Suppressor macrophage treated with lipopolysaccharide for 4 hours (primary cell): ENCODE data around the gene TTBK1.

Experiments used
- DNase-seq: peaks from one replicate; pipeline ENCODE4 v3.0.0-alpha.2; 2020

Gene TTBK1

DNA sequence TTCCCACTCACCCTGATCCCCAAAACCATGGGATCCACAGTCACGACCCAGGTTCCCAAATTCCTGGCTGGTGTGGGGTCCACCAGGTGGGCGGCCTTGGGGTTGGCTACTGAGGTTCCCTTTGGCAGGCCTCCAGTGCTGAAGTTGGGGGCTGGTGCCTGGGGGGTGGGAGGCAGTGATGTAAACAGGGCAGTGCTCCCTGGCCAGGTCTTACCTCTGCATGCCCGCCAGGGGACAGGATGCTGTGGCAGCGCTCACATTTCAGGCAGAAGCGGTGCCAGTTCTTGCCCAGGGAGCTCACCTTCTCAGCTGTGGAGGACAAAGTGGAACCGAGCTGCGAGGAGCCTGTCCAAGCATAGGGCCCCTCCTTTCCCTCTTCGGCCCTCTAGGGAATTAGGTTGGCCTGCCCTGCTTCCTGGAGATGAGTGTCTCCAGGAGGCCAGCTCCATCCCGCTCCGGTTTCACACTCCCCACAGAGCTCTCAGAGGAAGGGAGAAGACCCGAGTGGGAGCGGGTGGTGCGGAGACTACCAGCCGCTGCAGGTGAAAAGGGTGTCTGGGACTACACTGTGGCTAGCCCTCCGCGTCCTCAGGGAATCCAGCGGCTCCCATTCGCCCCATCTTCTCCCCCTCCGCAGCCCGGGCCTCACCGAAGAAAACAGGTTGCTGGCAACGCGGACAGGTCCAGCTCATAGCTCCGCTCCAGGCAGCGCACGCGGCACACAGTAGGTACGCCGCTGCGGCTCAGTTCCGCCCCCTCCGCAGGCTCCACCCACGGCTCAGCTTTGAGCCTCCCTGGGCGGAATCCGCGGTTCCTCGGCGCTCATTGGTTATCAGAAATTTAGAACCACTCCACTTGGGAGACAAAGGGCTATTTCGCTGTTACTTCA is 65.1 kb downstream of the TTBK1 start, which contains the start of gene CRIP3:
TSS of gene CRIP3 (minus strand) at position 726 of the 889 bp plus-strand sequence. CDS start at position 692, 34 bp downstream.
- no peak for DNase-seq

DNA sequence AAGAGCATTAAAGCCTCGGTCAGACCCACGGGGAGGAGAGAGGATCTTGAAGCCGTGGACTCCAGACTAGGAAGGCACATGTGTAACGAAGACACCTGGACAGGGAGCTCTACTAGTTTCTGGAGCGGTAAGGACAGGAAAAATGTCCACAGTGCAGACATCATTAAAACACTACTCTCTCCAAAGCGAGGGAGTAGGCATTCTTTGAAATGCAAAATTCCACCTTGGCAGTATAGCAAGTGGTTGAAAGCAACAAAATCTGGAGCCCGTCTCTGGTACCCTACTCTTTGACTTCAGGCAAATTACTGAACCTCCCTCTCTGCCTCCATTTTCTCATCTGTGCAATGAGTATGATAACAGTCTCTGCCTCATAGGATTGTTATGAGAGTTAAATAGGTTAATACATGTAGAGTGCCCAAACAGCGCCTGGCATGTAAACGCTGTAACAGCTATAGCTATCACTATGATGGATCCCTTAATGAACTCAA is 65.8 kb downstream of the TTBK1 start:
- DNase-seq = no peak

DNA sequence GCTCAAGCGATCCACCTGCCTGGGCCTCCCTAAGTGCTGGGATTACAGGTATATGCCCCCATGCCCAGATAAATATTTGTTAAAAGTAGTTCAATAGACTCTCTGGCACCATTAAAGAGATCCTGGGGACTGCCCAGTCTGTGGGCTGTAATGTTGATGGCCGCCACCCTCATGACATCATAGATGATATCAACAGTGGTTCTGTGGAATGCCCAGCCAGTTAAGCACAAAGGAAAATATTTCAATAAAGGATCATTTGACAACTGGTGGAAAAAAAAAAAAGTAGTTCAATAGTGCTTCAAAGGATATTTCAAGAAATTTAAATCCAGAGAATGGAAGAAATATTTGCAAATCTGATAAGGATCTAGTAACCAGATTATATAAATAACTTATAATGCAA is 66.9 kb downstream of the TTBK1 start:
- DNase-seq = peak; percentile 32

DNA sequence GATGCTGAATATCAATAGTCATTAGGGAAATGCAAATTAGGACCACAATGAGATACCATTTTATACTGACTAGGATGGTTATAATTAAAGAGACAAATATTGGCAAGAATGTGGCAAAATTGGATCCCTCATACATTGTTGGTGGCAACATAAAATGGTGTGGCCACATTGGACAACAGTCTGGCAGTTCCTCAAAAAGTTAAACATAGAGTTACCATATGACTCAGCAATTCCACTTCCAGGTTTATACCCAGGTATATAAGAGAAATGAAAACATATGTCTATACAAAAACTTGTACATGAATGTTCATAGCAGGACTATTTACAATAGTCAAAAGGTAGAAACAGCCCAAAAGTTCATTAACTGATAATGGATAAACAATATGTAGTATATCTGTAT is 67.3 kb downstream of the TTBK1 start:
- DNase-seq = peak; percentile 26

DNA sequence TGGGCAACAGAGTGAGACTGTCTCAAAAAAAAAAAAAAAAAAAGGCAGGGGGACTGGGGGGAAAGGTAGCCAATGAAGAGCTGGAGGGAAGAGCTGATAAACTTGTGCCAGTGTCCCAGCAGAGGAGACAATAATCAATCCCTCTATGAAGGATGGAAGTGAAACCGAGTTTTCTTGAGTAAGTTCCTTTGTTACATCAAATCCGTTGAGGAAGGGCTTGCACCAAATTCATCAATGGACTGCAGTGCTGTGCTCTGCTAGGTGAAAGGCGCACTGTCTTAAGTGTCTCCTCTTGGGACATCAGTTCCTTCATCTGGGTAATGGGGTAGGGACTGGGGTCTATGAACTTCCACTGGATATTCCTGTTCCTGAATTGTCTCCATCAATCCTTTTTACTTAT is 68.4 kb downstream of the TTBK1 start:
- peak; percentile 66 for DNase-seq

DNA sequence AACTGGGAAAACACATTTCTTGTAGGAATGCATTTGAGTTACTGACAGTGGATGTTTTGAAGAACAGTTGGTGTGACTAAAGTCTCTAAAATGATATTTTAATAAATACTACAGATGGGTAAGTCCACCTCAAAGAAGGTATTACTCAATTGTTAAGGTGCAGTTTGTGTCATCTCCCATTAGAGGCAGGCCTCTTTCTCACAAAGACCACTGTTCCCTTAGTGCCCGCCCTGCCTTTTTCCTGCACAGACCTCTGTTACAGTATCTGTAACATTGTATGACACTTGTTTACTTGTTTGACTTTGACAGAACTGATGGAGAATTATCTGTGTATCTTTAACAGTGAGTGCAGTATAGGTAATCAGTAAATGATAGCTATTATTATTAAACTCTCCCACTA is 70.5 kb downstream of the TTBK1 start:
- DNase-seq = no peak

DNA sequence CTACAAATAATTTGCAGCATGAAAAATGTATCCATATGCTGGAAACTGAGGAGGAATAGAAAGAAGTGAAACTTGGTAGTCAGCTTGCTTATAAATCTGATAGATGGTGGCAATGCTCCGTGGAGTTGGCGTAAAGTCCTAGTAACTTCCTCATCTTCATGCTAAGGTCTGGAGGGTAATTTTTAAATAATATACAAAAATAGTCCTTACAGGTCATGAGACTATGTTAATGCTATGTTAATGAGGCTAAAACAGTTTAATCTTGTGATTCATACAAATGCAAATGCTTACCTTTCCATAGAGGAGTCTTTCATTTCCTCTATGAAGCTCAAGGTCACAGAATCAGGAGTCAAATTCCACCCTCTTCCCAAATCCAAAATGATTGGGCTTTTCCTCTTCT is 74.7 kb downstream of the TTBK1 start:
- DNase-seq = peak; percentile 29

DNA sequence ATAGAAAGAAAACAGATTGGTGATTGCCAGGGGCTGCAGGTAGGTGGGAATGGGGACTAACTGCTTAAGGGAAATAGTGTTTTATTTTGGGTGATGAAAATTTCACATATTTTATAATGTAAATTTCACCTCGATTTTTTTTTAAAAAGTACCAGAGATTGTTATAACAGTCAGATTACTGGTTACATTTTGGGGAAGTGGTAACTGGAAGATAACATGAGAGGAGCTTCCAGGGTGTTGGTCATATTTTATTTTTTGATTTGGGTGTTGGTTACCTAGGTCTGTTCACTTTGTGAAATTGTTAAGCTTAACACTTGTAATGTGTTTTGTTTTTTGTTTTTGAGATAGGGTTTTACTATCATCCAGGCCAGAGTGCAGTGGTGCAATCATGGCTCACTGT is 82.6 kb downstream of the TTBK1 start:
- no peak for DNase-seq

DNA sequence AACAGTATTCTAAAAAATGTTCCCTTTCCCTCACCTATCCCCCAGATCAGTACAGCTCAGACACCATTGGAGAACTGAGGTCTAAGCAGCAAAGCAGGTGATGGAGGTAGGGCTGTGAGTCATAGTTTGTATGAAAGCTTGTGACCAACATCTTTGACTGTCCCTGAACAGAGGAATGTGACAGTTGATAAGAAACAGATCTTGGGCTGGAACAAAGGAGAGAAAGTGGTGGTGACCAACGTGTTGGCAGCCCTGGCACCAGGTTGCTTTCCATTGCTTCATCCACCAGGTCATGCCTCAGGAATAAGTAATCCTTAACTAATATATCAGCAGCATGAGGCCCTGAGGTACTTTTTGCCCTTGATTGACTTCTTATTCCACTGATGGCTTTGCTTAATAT is 85.2 kb downstream of the TTBK1 start:
- DNase-seq = no peak

DNA sequence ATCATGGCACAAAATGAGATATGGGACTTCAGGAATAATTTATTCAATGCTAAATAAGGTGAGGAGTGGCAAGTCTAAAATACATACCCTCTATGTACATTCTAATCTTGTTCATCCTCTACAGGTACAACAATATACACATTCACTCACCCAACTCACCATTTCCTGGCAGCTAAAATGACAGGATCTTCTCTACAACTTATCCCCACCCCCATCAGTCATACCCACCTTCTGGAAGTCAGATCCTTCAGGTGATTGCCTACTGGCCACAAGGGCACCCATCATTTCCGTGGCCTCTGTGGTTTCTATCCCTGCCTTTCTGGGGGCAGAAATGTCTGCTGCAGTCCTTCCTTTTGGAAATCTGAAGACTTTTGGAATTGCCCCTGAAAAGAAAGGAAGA is 88.2 kb downstream of the TTBK1 start:
- no peak for DNase-seq

DNA sequence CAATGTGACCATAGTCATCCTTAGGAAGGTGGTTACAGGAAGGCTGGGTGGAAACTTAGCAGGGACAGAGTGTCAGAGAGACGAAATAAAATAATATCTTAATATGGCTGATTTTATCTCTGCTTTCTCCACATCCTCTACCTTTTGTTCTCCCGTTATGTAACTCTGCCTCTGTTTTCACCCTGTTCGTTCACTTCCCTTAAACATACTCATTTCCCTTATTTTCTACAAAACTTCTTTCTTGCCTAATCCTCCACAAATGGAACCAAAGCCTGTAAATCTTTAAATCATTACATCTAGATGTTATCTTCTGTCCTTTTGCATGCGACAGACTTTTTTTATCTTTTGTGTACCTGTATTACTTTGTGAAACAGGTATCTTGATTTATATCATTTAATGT is 88.6 kb downstream of the TTBK1 start:
- DNase-seq = peak; percentile 60

DNA sequence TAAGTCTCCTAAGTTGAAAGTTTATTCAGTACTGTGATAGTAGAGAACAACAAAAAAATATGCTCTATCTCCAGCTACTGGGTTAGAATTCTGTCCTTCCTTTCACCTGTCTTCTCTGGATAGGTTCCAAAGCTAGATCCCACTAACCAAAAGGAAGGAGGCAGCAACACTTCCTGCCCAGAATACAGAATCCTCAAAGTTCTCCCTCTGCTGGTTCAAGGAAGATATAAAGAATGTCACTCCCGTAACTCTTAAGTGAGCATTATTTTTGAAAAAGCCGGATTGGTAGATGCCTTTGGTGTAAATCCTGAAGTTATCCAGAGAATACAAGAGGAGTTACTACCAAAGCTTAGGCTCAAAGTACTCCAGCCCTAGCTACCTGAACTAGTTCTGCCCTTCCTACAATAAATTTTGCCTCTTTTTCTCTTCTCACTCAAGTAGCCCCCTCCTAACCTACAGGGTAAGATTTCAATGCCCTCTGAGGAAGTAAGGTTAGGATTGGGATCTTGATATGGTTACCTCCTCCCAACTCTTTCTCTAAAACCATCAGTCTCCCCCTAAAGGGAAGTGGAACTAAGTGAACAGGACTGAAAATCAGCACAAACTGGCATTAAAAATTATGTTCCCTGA is 91.3 kb downstream of the TTBK1 start:
- peak; percentile 57 for DNase-seq

DNA sequence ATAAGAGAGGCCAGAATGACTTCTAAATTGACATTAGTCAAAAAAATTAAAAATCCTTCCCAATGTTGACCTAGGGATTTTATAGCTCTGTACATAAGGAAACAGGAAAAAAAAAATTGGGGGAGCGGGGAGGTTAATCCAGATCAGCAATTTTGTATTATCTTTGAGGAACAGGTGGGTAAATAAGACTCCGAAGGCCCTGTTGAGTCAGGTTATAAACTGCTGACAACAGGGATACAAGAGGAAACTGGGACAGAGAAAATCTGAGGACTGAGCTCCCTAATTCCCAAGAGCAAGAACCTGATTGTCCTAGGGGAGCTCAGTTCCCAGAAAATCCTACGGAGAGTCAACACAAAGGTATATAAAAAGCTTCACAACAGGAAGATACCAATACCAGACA is 92.2 kb downstream of the TTBK1 start:
- no peak for DNase-seq

DNA sequence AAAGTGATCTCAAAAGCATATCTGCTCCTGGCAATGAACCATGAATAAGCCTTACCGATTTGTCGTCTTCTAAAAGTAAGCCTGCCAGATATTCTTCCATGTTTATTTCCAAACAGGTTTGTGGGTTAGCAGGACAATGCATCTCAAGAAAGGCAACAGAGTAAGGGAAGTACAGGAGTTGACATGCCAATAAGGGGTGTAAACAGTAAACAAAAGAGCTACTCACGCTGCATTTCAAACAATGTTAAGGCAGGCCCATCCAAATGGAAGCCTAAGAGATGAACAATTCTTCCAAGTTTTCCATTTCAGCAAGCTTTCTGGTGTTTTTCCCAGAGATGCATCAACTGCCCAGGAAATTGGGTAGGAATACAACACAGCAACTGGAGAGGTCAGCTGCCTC is 93.1 kb downstream of the TTBK1 start:
- no peak for DNase-seq
